CD4-positive, alpha-beta T cell treated with Interleukin-12 subunit alpha and Interleukin-12 subunit beta, for 1 hour (primary cell): ENCODE data around the gene APOA5.
"Not testable (repeated sequence)": the region's sequence is repeated elsewhere in the genome, so short reads cannot be mapped to it uniquely, and the experiment has no call there.

ENCODE experiments used
- DNase-seq: peaks from one replicate; pipeline ENCODE4 v3.0.0-alpha.2; 2020

APOA5 gene

GRCh38 chr11:116772443-116773202, 19.1 kb downstream of the APOA5 start, which contains the start of gene BUD13:
Gene BUD13 (minus strand): TSS chr11:116772987. CDS start chr11:116772964, 23 bp downstream.
- peak; percentile 95 for DNase-seq

- no peak for DNase-seq
Observed at GRCh38 chr11:116771935-116772334, 19.7 kb downstream of the APOA5 start.

GRCh38 chr11:116762132-116762531, 29.5 kb downstream of the APOA5 start:
- no peak for DNase-seq

- DNase-seq, result not testable (repeated sequence)
Observed at GRCh38 chr11:116756044-116756443, 35.6 kb downstream of the APOA5 start.

GRCh38 chr11:116750070-116750718, 41.5 kb downstream of the APOA5 start:
- DNase-seq, result no peak

- DNase-seq, result no peak
Observed at GRCh38 chr11:116742104-116742503, 49.6 kb downstream of the APOA5 start.

GRCh38 chr11:116740741-116741140, 50.9 kb downstream of the APOA5 start:
- DNase-seq, result no peak
